NCI-H1417 (cell line): ENCODE results near the gene ZNF506.
A peak's percentile ranks its signal among the peaks of the same experiment; 100 is the strongest.
"Not testable (repeated sequence)": the region's sequence is repeated elsewhere in the genome, so short reads cannot be mapped to it uniquely, and the experiment has no call there.

Experiments used
- DNase-seq, 3 experiments: peaks; one replicate each; lab custom pipeline; 2025; lab: John Stamatoyannopoulos, UW

Gene ZNF506

DNA sequence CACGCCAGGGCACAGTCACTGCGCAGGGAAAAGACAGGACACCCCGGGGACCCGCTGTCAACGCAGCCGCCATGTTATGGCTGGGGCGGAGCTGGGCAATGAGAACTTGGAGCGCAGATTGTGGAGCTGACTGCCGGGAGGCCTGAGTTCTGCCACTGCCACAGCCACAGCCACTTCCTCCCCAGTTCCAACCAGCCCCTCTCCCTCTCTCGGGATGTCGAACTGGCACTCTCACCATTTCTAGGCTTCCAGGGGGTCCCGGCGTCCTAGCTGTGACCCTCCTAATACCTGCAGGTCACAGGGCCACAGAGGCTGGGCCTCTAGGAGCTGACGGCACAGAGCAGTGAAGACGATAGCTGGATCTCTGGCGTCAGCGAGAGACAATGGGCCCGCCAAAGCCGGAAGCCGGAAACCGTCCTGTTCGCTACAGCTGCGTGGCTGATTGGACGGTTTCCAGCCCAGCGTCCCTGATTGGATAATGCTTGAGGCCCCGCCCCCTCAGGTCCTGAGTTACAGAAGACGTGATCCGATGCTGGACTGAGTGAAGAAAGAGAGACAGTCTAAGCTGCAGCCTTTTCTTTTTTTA is at the start of gene ZNF506:
TSS of gene ZNF506 (minus strand) at position 385 of the 586 bp plus-strand sequence. CDS start at position 238, 147 bp downstream.
- DNase-seq = peak; percentile 92 to 99 (median 95)

DNA sequence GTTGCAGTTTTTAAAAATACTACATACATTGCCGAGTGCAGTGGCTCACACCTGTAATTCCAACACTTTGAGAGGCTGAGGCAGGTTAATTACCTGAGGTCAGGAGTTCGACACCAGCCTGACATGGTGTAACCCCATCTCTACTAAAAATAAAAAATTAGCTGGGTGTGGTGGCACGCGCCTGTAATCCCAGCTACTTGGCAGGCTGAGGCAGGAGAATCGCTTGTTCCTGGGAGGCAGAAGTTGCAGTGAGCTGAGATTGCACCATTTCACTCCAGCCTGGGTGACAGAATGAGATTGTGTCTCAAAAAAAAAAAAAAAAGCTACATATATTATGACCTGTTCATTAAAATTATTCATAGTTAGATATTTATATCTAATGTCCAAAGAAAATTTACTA is 48.5 kb upstream of the ZNF506 start:
- DNase-seq = peak in 1 of 3 experiments; percentile 2

DNA sequence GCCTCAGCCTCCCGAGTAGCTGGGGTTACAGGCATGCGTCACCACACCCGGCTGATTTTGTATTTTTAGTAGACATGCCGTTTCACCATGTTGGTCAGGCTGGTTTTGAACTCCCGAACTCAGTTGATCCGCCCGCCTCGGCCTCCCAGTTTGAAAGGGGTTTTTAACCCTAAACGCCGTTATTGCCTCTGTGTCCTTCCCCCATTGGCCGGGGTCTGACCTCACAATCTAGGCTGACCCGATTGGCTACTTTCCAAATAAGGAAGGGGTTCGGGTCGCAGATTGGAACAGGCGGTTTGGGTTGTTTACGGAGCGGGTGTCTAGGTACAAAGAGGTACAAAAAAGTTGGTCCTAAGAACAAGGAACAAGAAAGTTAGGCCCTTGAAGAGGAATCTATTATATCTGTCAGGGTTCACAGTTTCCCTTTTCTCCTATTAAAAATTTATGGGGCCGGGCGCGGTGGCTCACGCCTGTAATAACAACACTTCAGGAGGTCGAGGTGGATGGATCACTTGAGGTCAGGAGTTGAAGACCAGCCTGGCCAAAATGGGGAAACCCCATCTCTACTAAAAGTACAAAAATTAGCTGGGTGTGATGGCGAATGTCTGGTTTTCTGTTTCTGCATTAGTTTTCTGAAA is 45.2 kb upstream of the ZNF506 start:
- DNase-seq = peak in 2 of 3 experiments; percentile 55 to 71

DNA sequence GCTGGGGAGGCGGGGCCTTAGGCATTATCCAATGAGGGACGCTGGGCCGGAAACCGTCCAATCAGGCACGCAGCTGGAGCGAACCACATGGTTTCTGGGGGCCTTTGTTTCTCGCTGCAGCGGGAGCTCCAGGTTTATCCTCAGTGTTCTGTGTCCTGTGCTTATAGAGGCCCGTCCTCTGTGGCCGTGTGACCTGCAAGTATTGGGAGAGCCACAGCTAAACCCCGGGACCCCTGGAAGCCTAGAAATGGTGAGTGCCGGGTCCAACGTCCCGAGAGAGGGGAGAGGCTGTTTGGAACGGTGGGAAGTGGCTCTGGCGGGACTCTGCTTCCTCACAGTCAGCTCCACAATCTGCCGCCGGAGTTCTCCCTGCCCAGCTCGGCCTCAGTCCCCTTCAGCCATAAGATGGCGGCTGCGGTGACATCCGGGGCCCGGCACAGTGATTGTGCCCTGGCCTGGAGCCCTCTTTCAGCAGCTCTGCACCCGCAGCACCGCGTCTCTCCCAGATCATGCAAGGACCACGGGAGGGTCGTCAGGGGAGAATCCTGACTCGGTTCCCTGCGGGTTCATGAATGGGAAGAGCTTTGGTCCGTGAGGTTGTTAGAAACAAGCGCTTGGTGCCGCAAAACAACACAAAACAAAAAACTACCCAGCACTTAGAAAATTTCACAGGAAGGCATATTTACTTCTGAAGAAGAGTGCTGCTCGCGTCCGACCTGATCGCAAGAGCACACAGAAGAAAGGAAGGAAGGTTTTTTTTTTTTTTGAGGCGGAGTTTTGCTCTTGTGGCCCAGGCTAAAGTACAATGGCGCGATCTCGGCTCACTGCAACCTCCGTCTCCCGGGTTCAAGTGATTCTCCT is 44.4 kb upstream of the ZNF506 start, which contains the start of gene ZNF253:
TSS of gene ZNF253 (plus strand) at position 133 of the 861 bp plus-strand sequence. CDS start at position 248, 115 bp downstream.
- peak; percentile 92 to 99 (median 97) for DNase-seq

- DNase-seq = no peak
Observed at GRCh38 chr19:19860756-19861390, 39.3 kb upstream of the ZNF506 start.

DNA sequence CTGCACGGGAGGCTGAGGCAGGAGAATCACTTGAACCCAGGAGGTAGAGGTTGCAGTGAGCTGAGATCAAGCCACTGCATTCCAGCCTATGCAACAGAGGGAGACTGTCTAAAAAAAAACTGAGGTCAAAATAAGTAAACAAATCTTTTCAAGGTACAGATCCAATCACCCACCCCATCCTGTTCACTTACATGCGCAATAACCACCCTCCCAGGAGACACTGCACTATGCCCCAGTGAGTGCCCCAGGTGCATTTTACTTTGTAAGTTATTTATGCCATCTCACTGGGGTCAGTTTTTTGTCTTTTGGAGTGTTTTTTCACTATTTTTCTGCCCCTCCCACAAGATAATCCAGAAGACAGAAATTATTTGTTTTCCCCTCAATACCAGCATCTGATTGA is 37.2 kb upstream of the ZNF506 start:
- DNase-seq = no peak

DNA sequence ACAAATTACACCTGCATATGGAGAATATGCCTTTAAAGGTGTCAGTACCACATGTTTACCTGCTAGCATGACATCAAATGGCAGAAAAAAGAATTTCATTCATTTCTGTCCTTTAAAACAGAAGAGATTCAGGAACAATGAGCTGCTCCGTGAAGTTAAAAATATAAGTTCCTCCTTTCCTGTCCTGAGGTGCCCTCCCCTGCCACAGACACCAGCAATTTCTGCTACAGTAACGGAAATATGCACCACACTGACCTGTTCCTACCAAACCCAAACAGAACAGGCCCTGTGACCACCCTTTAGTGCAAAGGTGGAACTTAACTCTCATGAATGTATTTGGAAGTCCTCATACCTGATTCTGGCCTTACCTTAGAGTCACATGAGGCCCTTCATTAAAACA is 30.2 kb upstream of the ZNF506 start:
- DNase-seq = not testable (repeated sequence)

DNA sequence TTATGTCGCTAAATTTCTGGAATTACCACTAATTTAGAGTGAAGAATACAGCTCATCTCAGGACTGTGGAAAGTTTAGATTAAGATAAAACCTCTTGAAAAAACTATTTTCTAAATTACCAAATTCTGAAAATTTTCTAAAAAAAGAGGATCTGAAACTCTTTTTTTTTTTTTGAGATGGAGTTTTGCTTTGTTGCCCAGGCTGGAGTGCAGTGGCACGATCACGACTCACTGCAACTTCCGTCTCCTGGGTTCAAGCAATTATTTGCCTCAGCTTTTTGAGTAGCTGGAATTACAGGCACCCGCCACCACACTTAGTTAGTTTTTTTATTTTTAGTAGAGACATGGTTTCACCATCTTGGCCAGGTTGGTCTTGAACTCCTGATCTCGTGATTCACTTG is 27.5 kb upstream of the ZNF506 start:
- DNase-seq = no peak

DNA sequence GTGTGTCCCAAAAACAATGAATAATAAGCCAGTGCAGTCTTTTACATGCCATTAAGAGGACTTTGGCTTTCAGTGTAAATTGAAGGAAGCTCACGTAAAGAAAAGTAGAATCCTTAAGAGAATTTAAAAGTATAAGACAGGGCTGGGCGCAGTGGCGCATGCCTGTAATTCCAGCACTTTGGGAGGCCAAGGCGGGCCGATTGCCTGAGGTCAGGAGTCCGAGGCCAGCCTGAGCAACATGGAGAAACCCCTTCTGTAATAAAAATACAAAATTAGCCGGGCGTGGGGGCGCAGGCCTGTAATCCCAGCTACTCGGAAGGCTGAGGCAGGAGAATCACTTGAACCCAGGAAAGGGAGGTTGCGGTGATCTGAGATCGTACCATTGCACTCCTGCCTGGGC is 26.2 kb upstream of the ZNF506 start:
- no peak for DNase-seq

DNA sequence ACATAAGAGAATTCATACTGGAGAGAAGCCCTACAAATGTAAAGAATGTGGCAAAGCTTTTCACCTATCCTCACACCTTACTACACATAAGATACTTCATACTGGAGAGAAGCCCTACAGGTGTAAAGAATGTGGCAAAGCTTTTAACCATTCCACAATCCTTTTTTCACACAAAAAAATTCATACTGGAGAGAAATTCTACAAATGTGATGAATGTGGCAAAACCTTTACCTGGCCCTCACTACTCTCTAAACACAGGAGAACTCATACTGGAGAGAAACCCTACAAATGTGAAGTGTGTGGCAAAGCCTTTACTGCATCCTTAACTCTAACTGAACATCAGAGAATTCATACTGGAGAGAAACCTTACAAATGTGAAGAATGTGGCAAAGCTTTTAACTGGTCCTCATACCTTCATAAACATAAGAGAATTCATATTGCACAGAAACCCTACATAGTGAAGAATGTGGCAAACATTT is 14.0 kb upstream of the ZNF506 start:
- DNase-seq = no peak

DNA sequence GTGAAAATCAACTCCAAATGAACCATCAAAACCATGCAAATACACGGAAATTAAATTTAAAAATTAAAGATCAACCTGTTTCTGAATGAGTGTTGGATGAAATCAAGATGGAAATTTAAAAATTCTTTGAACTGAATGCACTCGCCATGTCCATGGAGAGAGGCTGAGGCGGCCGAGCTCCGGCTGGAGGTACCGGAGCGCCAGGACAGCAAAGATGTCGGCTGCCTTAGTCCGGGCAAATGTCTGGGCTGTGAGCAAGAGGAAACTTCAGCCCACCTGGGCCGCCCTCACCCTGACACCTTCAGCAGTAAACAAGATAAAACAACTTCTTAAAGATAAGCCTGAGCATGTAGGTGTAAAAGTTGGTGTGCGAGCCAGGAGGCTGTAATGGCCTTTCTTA is 5.3 kb upstream of the ZNF506 start:
- no peak for DNase-seq

- DNase-seq = no peak
Observed at GRCh38 chr19:19823916-19824315, 2.4 kb upstream of the ZNF506 start.

DNA sequence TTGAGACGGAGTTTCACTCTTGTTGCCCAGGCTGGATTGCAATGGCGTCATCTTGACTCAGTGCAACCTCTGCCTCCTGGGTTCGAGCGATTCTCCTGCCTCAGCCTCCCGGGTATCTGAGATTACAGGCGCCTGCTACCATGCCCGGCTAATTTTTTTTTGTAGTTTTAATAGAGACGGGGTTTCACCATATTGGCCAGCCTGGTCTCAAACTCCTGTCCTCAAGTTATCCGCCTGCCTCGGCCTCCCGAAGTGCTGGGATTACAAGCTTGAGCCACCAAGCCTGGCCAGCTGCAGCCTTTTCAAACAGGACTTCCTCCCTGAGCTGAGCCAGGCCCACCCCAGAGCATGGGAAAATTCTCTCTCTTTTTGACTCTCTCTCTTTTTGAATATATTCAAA is 426 bp upstream of the ZNF506 start:
- not testable (repeated sequence) for DNase-seq

DNA sequence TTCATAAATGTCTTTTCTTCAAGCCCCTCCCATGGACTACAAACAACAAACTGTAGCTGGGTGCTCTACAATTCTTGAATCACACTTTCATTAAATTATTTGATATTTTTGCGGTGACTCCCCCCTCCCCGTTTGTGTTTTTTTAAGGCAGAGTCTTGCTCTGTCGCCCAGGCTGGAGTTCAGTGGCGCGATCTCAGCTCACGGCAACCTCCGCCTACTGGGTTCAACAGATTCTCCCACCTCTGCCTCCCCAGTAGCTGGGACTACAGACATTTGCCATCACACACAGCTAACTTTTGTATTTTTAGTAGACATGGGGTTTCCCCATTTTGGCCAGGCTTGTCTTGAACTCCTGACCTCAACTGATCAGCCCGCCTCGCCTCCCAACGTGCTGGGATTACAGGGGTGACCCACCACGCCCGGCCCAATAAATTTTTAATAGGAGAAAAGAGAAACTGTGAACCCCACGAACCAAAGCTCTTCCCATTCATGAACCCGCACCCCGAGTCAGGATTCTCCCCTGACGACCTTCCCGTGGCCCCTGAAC is 703 bp downstream of the ZNF506 start:
- no peak for DNase-seq

DNA sequence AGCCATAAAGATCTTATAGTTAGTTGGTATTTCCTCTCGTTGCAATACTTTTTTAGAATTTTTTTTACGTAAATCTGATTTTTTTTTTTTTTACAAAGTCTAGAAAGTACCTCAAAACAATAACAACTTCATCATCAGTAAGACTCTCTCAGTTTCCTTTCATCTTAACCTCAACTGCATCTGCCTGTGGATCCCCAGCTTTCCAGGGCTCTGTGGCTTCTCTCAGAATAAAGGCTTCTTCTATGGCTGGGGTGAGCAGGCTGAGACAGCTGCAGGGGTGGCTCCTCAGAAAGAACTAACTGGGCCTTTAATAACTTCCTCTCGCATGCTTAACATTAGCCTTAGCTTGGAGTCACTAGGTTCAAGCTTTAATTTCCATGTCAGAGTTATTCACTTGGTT is 4.2 kb downstream of the ZNF506 start:
- no peak for DNase-seq

- DNase-seq = no peak
Observed at GRCh38 chr19:19816679-19817078, 4.9 kb downstream of the ZNF506 start.

DNA sequence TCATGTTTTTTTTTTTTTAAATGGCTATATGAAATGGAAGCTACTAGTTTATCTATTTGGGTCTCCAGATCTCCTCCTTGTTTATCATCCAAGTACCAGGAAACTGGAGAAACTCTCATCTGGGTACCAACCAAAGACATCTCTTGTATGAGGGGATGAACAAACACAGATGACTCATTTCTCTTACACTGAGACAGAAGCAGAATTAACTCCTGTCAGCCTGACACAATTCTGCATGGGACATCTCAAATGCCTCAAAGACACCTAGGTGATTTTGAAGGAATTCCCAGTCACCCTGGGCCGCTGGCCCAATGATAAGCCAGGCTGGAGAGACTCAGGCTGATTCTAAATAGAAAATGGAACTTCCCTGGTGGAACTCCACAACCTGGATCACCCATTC is 9.6 kb downstream of the ZNF506 start:
- DNase-seq = not testable (repeated sequence)

GRCh38 chr19:19805480-19805879 is 16.1 kb downstream of the ZNF506 start:
- DNase-seq = no peak

GRCh38 chr19:19788015-19788414 is 33.5 kb downstream of the ZNF506 start:
- no peak for DNase-seq

DNA sequence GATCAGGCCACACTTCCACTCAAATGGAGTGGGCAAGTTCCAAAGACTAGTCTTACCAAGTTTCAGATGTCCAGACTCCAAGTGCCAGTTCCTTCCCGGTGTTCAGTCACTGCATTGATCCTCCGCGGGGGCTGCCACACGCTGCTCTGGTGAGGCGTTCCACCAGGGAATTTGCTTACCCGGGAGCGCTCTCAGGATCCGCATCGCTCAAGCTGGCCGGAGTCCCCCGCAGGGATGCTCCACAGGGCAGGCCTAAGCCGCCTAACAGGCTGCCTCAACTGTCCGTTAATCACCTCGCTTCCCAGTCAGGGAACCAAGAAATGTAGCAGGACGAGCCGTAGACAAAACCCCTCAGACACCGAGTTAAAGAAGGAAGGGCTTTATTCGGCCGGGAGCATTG is 36.1 kb downstream of the ZNF506 start:
- DNase-seq = not testable (repeated sequence)

GRCh38 chr19:19782783-19783182 is 38.8 kb downstream of the ZNF506 start:
- DNase-seq = no peak

DNA sequence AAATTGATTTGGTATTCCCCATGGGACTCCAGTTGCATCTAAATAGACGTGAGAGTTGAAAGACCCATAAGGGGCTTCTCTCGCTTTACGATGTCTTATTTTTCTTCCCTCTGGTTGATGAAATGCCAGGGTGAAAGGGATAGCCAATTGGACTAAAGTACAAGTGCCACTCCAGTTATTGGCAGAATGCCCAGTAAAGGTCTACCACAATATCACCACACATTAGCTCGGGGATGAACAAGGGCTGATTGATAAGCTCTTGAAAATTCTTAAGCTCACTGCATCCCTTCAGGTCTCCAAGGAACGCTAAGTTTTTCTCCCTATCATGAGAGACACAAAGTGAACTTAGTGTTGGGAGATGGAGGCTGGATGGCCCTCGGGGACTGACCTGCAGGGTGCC is 39.8 kb downstream of the ZNF506 start:
- peak; percentile 48 to 90 (median 76) for DNase-seq
